ENCODE measurements around the gene GP9.

DNA sequence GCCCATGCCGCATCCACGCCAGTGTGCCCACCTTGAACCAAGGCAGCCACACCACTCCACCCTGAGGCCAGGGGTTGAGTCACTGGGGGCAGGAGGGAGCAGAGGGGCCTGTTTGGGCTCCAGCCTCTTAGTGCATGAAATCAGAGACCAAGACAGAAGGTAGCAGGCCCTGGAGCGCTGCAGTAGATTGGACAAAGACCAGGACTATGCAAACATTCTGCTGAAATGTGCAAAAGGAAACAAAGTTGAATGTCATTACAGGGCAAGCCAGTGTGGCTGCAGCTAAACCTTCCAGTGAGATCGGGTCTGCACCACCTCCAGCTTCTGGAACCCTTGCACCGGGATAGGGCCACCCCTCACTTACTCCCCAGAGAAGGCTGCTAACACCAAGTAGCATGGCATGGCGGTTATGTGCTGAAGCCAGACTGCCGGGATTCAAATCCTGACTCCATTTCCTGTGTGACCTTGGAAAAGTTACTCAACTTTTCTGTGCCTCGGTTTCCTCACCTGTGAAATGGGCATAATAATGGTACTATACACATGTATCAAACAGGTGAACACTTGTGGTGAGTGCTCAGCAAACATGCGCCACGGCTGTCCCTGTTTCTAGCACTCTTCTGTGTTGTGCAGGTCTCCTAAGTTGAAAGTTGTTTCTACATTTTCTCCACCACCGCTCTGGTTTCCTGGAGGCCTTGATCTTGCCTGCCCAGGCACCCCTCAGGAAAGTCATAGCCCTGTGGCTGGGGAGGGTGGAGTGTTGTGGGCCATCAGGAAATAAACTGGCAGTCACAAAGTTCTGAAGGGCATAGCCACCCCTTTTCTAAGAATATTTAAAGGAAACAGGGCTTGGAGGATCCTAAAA is 25.0 kb upstream of the GP9 start:
- TF ChIP-seq, protein P1, sequence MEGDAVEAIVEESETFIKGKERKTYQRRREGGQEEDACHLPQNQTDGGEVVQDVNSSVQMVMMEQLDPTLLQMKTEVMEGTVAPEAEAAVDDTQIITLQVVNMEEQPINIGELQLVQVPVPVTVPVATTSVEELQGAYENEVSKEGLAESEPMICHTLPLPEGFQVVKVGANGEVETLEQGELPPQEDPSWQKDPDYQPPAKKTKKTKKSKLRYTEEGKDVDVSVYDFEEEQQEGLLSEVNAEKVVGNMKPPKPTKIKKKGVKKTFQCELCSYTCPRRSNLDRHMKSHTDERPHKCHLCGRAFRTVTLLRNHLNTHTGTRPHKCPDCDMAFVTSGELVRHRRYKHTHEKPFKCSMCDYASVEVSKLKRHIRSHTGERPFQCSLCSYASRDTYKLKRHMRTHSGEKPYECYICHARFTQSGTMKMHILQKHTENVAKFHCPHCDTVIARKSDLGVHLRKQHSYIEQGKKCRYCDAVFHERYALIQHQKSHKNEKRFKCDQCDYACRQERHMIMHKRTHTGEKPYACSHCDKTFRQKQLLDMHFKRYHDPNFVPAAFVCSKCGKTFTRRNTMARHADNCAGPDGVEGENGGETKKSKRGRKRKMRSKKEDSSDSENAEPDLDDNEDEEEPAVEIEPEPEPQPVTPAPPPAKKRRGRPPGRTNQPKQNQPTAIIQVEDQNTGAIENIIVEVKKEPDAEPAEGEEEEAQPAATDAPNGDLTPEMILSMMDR (IDR thresholded peaks at IDR 0.05 in 8 of 11, conservative IDR thresholded peaks at IDR 0.05 in 3 of 11): no peak
- TF ChIP-seq POLR2A (IDR thresholded peaks at IDR 0.05) (no peak), POLR2AphosphoS5 (IDR thresholded peaks at IDR 0.05) (peak in 1 of 3 donors; percentile 64)

Measured in spleen (tissue), 7 donors.